Loucy (cell line): ENCODE data around the gene F7.

Source experiments
- CTCF ChIP-seq: fragments of 200-600 bp; sonication (generic); conservative IDR thresholded peaks from 2 replicates; pipeline ENCODE4 v1.5.1; 2014; ENCODE audit warnings: mild to moderate bottlenecking, antibody characterized with exemption, low read length
- EZH2phosphoT487 ChIP-seq: fragments of 200-600 bp; IDR thresholded peaks from 2 replicates; pipeline ENCODE4 v1.6.1; 2018; ENCODE audit warnings: antibody characterized with exemption, mild to moderate bottlenecking, moderate library complexity, borderline replicate concordance

- TF ChIP-seq CTCF: no peak
- no peak for TF ChIP-seq EZH2phosphoT487
These were observed 47.6 kb downstream of the F7 start for GRCh38 chr13:113152984-113153809.
